HepG2 (cell line): ENCODE measurements around the gene DNAJB11. TPM values are rescaled to one million over a fixed set of nuclear protein-coding genes. Genes with fewer than 3 reads are reported as not detected.

Experiments
- ATF7 ChIP-seq, 2 experiments: fragments of 450-650 bp in 1 of 2; sonication (generic) in 1 of 2; formaldehyde crosslinking in 1 of 2; IDR thresholded peaks; 2 replicates each; pipeline versions ENCODE4 v1.4.0 to v1.6.1; 2016 to 2020; ENCODE audit warnings: antibody characterized with exemption in 1 of 2, mild to moderate bottlenecking in 1 of 2, missing genetic modification reagents in 1 of 2
- EZH2 ChIP-seq: conservative IDR thresholded peaks from 2 replicates; pipeline ENCODE4 v1.6.1; 2012; ENCODE audit warnings: mild to moderate bottlenecking, low read depth, low read length, moderate library complexity
- FOXK1 ChIP-seq: sonication (generic); formaldehyde crosslinking; IDR thresholded peaks from 2 replicates; pipeline ENCODE4 v1.4.0; 2020; ENCODE audit warnings: low read depth, missing genetic modification reagents, borderline replicate concordance
- HMGA1 ChIP-seq: sonication (generic); formaldehyde crosslinking; conservative IDR thresholded peaks from 2 replicates; pipeline ENCODE4 v1.4.0; 2020; ENCODE audit warnings: missing genetic modification reagents
- HNRNPLL ChIP-seq: fragments of 200-400 bp; formaldehyde crosslinking; IDR thresholded peaks from 2 replicates; pipeline ENCODE4 v1.6.1; 2017; ENCODE audit warnings: mild to moderate bottlenecking, low read depth, low read length; ENCODE audit not compliant: poor library complexity, severe bottlenecking
- IRF2 ChIP-seq: IDR thresholded peaks from 2 replicates; pipeline ENCODE4 v1.6.1; 2018; ENCODE audit warnings: missing genetic modification reagents, missing compliant biosample characterization
- KAT7 ChIP-seq: IDR thresholded peaks from 2 replicates; pipeline ENCODE4 v1.6.1; 2018; ENCODE audit warnings: borderline replicate concordance, missing compliant biosample characterization
- PRPF4 ChIP-seq: fragments of 200-400 bp; formaldehyde crosslinking; IDR thresholded peaks from 2 replicates; pipeline ENCODE4 v1.6.1; 2016; ENCODE audit warnings: low read length, low read depth; ENCODE audit not compliant: poor library complexity, severe bottlenecking
- ZNF326 ChIP-seq: sonication (generic); formaldehyde crosslinking; IDR thresholded peaks from 2 replicates; pipeline ENCODE4 v1.4.0; 2020; ENCODE audit warnings: missing genetic modification reagents, borderline replicate concordance
- ZNF549 ChIP-seq: sonication (generic); formaldehyde crosslinking; IDR thresholded peaks from 2 replicates; pipeline ENCODE4 v1.5.0; 2020; ENCODE audit warnings: missing genetic modification reagents
- polyA plus RNA-seq, 8 experiments: library from polyadenylated mRNA; depleted of rRNA in 3 of 8; stranded (reverse) in 7 of 8; unstranded in 1 of 8; fragments of >200 nt; fragmentation: Illumina TruSeq in 4 of 8; extraction: Trizol in 4 of 8; gene quantifications; 2 replicates each; pipeline versions ENCODE4 v1.2.1 to v1.2.3, GENCODE V29; 2011 to 2016; ENCODE audit warnings: low read depth in 4 of 8, missing spikeins in 1 of 8, mixed read lengths in 1 of 8; ENCODE audit not compliant: insufficient read depth in 1 of 8
- total RNA-seq, 5 experiments: library from RNA; depleted of rRNA; stranded (reverse); fragments of >200 nt; fragmentation: Illumina TruSeq; extraction: Trizol; gene quantifications; 2 replicates each; pipeline ENCODE4 v1.2.3, GENCODE V29; 2016; ENCODE audit warnings: low read depth in 1 of 5
- TF ChIP-seq, protein P1 (sequence below): sonication (generic); formaldehyde crosslinking; IDR thresholded peaks from 2 replicates; pipeline ENCODE4 v1.5.0; 2020; ENCODE audit warnings: mild to moderate bottlenecking, missing genetic modification reagents, borderline replicate concordance
- TF ChIP-seq, protein P2 (sequence below): sonication (generic); formaldehyde crosslinking; IDR thresholded peaks from 2 replicates; pipeline ENCODE4 v1.5.0; 2020; ENCODE audit warnings: mild to moderate bottlenecking, missing genetic modification reagents
- TF ChIP-seq, protein P3 (sequence below): sonication (generic); formaldehyde crosslinking; IDR thresholded peaks from 2 replicates; pipeline ENCODE4 v1.8.0; 2022; ENCODE audit warnings: mild to moderate bottlenecking, missing genetic modification reagents; ENCODE audit not compliant: insufficient replicate concordance
- TF ChIP-seq, protein P4 (sequence below): sonication (generic); formaldehyde crosslinking; IDR thresholded peaks from 2 replicates; pipeline ENCODE4 v1.5.0; 2020; ENCODE audit warnings: missing genetic modification reagents

DNAJB11 gene
- total and polyA plus RNA-seq, 2 of the 13 experiments (the other 11 are each of a cell fraction or from before 2014, with no cell fraction given), result 41.0 to 132 TPM

DNA sequence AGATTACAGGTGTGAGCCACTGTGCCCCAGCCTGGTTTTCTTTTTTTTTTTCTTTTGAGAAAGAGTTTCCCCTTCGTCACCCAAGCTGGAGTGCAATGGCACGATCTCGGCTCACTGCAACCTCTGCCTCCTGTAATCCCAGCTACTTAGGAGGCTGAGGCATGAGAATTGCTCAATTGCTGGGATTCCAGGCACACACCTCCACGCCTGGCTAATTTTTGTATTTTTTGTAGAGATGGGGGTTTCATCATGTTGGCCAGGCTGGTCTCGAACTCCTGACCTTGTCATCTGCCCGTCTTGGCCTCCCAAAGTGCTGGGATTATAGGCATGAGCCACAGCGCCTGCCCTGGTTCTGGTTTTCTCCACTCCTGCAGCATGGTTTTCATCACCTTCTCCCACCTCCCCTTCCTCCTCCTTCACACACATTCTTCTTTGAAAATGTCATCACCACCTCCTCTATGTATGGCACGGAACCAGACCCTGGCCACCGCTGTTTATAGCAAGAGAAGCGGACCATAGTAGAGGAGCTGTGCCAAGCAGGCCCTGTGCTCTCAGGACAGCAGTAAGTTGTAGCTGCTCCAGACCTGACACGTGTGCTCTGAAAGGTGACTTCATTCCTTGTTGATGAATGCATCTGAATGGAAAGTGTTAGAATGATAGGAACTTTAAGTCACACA, 27.7 kb downstream of the DNAJB11 start (continued):
- TF ChIP-seq, protein P1, sequence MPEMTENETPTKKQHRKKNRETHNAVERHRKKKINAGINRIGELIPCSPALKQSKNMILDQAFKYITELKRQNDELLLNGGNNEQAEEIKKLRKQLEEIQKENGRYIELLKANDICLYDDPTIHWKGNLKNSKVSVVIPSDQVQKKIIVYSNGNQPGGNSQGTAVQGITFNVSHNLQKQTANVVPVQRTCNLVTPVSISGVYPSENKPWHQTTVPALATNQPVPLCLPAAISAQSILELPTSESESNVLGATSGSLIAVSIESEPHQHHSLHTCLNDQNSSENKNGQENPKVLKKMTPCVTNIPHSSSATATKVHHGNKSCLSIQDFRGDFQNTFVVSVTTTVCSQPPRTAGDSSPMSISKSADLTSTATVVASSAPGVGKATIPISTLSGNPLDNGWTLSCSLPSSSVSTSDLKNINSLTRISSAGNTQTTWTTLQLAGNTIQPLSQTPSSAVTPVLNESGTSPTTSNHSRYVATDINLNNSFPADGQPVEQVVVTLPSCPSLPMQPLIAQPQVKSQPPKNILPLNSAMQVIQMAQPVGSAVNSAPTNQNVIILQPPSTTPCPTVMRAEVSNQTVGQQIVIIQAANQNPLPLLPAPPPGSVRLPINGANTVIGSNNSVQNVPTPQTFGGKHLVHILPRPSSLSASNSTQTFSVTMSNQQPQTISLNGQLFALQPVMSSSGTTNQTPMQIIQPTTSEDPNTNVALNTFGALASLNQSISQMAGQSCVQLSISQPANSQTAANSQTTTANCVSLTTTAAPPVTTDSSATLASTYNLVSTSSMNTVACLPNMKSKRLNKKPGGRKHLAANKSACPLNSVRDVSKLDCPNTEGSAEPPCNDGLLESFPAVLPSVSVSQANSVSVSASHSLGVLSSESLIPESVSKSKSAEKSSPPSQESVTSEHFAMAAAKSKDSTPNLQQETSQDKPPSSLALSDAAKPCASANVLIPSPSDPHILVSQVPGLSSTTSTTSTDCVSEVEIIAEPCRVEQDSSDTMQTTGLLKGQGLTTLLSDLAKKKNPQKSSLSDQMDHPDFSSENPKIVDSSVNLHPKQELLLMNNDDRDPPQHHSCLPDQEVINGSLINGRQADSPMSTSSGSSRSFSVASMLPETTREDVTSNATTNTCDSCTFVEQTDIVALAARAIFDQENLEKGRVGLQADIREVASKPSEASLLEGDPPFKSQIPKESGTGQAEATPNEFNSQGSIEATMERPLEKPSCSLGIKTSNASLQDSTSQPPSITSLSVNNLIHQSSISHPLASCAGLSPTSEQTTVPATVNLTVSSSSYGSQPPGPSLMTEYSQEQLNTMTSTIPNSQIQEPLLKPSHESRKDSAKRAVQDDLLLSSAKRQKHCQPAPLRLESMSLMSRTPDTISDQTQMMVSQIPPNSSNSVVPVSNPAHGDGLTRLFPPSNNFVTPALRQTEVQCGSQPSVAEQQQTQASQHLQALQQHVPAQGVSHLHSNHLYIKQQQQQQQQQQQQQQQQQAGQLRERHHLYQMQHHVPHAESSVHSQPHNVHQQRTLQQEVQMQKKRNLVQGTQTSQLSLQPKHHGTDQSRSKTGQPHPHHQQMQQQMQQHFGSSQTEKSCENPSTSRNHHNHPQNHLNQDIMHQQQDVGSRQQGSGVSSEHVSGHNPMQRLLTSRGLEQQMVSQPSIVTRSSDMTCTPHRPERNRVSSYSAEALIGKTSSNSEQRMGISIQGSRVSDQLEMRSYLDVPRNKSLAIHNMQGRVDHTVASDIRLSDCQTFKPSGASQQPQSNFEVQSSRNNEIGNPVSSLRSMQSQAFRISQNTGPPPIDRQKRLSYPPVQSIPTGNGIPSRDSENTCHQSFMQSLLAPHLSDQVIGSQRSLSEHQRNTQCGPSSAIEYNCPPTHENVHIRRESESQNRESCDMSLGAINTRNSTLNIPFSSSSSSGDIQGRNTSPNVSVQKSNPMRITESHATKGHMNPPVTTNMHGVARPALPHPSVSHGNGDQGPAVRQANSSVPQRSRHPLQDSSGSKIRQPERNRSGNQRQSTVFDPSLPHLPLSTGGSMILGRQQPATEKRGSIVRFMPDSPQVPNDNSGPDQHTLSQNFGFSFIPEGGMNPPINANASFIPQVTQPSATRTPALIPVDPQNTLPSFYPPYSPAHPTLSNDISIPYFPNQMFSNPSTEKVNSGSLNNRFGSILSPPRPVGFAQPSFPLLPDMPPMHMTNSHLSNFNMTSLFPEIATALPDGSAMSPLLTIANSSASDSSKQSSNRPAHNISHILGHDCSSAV (CRISPR knock-in tag), result no peak
- no peak for TF ChIP-seq HMGA1 (CRISPR knock-in tag)
- TF ChIP-seq, protein P2, sequence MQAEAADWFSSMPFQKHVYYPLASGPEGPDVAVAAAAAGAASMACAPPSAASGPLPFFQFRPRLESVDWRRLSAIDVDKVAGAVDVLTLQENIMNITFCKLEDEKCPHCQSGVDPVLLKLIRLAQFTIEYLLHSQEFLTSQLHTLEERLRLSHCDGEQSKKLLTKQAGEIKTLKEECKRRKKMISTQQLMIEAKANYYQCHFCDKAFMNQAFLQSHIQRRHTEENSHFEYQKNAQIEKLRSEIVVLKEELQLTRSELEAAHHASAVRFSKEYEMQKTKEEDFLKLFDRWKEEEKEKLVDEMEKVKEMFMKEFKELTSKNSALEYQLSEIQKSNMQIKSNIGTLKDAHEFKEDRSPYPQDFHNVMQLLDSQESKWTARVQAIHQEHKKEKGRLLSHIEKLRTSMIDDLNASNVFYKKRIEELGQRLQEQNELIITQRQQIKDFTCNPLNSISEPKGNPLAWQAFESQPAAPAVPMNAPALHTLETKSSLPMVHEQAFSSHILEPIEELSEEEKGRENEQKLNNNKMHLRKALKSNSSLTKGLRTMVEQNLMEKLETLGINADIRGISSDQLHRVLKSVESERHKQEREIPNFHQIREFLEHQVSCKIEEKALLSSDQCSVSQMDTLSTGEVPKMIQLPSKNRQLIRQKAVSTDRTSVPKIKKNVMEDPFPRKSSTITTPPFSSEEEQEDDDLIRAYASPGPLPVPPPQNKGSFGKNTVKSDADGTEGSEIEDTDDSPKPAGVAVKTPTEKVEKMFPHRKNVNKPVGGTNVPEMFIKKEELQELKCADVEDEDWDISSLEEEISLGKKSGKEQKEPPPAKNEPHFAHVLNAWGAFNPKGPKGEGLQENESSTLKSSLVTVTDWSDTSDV, result no peak
- TF ChIP-seq, protein P3, sequence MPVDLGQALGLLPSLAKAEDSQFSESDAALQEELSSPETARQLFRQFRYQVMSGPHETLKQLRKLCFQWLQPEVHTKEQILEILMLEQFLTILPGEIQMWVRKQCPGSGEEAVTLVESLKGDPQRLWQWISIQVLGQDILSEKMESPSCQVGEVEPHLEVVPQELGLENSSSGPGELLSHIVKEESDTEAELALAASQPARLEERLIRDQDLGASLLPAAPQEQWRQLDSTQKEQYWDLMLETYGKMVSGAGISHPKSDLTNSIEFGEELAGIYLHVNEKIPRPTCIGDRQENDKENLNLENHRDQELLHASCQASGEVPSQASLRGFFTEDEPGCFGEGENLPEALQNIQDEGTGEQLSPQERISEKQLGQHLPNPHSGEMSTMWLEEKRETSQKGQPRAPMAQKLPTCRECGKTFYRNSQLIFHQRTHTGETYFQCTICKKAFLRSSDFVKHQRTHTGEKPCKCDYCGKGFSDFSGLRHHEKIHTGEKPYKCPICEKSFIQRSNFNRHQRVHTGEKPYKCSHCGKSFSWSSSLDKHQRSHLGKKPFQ (CRISPR knock-in tag), result no peak
- TF ChIP-seq IRF2 (CRISPR knock-in tag), result no peak
- TF ChIP-seq ZNF549 (CRISPR knock-in tag), result no peak
- TF ChIP-seq ATF7 (IDR thresholded peaks at IDR 0.05), result no peak
- TF ChIP-seq ATF7 (CRISPR knock-in tag; IDR thresholded peaks at IDR 0.05), result no peak
- no peak for TF ChIP-seq KAT7
- no peak for TF ChIP-seq HNRNPLL
- no peak for TF ChIP-seq ZNF326 (CRISPR knock-in tag)
- no peak for TF ChIP-seq EZH2
- TF ChIP-seq PRPF4, result no peak
- TF ChIP-seq, protein P4, sequence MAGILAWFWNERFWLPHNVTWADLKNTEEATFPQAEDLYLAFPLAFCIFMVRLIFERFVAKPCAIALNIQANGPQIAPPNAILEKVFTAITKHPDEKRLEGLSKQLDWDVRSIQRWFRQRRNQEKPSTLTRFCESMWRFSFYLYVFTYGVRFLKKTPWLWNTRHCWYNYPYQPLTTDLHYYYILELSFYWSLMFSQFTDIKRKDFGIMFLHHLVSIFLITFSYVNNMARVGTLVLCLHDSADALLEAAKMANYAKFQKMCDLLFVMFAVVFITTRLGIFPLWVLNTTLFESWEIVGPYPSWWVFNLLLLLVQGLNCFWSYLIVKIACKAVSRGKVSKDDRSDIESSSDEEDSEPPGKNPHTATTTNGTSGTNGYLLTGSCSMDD (CRISPR knock-in tag), result no peak
- TF ChIP-seq FOXK1, result no peak
